ENCODE measurements around the gene CACFD1. TPM values are rescaled to one million over a fixed set of nuclear protein-coding genes. Genes with fewer than 3 reads are reported as not detected.

The CACFD1 gene
- total RNA-seq, 1 donor: 5.4 TPM

GRCh38 chr9:133461975-133462374 is 2.2 kb downstream of the CACFD1 start:
- DNase-seq (ENCODE audit: low read depth in 2 of 3, low spot score in 2 of 3): no peak

GRCh38 chr9:133463234-133463863 is 3.6 kb downstream of the CACFD1 start:
- DNase-seq (ENCODE audit: low read depth in 2 of 3, low spot score in 2 of 3): no peak

DNA sequence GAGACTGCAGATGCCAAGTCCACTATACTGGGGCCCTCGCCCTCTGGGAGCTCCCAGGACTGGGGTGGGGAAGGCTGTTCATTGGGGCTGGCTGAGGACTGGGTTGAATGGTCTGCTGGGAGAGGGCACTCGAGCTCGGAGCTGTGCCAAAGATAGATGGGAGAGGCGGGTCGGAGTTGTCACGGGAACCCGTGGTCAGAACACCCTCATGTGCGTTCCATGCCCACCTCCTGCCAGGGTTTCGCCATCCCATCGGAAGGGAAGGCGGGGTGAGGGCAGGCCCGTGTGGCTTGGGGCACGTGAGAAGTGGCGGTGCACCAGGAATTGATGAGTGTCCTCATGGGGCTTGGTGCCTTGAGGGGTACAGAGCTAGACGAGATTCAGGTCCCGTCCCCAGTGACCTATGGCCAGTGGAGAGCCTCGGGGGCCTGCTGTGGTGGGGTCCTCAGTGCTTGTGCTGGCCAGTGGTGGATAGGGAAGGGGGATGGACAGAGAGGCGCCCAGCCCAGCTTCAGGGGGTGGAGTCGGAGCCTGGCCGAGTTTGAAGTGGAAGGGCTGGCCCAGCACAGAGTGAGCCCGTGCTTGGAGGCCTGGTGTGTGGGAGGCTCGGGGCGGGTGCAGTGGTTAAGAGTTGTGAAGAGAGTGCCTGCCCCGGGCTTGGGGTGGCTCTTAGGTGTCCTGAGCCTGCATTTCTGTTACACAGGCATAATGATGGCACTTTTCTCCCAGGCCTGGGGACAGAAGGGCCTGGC is 4.3 kb downstream of the CACFD1 start:
- DNase-seq (ENCODE audit: low read depth in 2 of 3, low spot score in 2 of 3): no peak

- no peak for DNase-seq (ENCODE audit: low read depth in 2 of 3, low spot score in 2 of 3)
Measured at GRCh38 chr9:133464638-133465037, 4.9 kb downstream of the CACFD1 start.

- no peak for DNase-seq (ENCODE audit: low read depth in 2 of 3, low spot score in 2 of 3)
Measured at GRCh38 chr9:133465984-133466383, 6.2 kb downstream of the CACFD1 start.

- no peak for DNase-seq (ENCODE audit: low read depth in 2 of 3, low spot score in 2 of 3)
Measured at GRCh38 chr9:133467101-133467500, 7.3 kb downstream of the CACFD1 start.

DNA sequence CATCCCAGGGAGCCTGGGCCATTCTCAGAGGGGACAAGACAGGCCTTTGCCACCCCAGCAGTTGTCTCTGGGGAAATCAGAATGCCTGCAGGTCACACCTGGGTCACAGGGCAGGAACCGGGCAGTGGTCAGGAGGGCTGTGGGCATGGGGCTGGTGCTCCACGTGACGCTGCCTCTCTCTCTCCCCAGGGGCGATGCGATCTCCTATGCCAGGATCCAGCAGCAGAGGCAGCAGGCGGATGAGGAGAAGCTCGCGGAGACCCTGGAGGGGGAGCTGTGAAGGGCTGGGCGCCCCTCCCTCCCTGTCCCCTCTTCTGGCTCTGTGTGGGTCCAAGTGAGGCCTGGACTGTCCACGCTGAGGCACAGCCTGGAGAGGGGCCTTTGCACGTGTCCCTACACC is 8.6 kb downstream of the CACFD1 start:
- no peak for DNase-seq (ENCODE audit: low read depth in 2 of 3, low spot score in 2 of 3)

GRCh38 chr9:133468777-133469421 is 9.1 kb downstream of the CACFD1 start:
- DNase-seq (ENCODE audit: low read depth in 2 of 3, low spot score in 2 of 3): no peak

DNA sequence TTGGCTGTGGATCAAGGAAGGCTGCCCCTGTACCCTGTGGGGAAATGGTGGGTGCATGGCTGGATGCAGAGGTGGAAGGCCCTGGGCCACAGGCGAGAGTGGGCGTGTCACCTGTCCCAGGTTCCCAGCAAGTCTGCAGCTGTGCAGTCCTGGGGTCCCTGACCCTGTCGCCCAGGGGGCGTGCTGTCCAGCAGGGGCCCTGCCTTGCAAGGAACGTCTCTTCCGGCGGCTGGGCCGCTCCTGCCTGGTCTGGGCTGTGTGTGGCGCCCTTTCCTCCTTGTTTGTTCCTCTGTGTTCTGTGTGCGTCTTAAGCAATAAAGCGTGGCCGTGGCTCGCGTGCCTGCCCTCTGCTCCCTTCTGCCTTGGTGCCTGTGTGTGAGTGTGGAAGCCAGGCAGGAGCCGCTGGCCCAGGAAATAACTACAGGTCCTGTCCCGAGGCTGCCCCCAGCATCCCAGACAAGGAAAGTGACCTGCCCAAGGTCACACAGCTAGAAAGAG is 10.7 kb downstream of the CACFD1 start:
- DNase-seq (ENCODE audit: low read depth in 2 of 3, low spot score in 2 of 3): no peak

GRCh38 chr9:133470988-133471387 is 11.2 kb downstream of the CACFD1 start:
- no peak for DNase-seq (ENCODE audit: low read depth in 2 of 3, low spot score in 2 of 3)

DNA sequence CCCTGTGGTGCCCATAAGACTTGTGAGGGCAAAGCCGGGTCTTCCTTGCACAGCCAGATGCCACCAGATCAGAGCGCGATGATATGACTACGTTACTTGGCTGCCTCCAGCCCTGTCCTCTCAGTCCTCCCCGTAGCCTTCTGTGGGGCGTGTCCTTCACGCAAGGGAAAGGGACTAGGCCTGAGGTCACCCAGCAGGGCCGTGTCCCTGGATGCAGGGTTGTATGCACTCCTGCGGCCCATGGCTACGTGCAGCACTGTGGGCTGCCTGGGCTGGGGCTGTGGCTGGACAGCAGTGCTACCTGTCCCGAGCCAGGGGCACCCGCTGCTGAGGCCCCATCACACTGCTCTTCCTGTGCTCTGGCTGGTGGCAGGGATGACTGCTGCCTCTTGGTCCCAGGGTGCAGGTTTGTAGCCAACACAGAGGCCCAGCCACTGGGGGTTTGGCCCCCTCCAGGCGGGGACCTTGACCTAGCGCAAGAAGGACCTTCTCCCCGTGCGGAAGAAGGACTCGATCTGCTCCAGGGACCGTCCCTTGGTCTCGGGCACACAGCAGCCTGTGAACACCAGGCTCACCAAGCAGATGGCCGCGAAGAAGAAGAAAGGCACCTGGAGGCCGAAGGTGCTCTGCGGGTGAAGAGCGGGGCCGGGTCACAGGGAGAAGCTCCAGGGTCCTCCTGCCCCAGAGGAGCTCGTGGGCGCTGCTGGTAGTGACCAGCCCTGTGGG is 11.9 kb downstream of the CACFD1 start:
- no peak for DNase-seq (ENCODE audit: low read depth in 2 of 3, low spot score in 2 of 3)

- no peak for DNase-seq (ENCODE audit: low read depth in 2 of 3, low spot score in 2 of 3)
Measured at GRCh38 chr9:133472277-133472645, 12.5 kb downstream of the CACFD1 start.

DNA sequence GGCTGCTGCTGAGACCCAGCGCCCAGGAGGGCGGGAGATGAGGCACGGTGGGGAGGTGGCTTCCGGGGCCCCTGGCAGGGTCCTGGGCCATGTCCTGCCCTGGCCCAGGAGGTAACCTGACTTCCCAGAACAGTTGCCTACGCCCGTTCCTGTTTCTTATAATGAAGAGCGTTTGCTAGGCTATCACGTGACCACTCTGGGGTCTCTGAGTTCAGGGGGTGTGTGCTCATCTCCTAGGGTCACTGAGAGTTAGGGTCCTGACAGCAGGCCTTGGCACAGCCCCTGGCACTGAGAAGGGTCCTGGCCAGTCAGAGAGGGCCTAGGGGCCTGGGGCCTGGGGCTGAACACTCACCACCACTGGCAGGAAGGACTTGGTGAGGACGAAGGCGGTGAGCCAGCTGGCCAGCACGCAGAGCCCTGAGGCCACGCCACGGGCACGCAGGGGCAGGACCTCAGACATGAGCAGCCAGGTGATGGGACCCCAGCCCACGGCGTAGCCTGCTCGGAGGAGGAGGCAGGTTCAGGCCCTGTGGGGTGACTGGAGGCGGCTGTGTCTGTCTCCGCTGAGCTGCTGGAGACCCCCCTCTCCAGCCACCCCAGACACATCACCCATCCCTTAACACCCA is 13.1 kb downstream of the CACFD1 start:
- no peak for DNase-seq (ENCODE audit: low read depth in 2 of 3, low spot score in 2 of 3)

DNA sequence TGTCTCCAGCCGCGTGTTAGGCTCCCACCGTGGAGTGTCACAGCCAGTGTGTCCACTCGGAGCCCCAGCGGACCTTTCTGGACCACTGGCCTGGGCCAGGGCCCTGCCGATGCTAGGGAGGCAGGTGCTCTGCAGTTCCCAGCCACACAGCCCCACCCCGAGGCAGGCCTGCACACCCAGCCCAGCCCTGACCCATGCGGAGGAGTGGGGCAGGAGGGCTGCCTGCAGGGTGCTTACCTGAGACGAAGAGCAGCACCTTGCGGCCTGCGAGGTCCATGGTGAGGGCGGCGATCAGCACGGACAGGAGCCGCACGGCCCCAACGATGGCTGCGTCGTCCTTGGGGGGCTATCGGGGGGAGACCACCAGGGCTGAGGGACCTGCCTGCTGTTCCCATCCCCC is 14.0 kb downstream of the CACFD1 start:
- no peak for DNase-seq (ENCODE audit: low read depth in 2 of 3, low spot score in 2 of 3)

DNA sequence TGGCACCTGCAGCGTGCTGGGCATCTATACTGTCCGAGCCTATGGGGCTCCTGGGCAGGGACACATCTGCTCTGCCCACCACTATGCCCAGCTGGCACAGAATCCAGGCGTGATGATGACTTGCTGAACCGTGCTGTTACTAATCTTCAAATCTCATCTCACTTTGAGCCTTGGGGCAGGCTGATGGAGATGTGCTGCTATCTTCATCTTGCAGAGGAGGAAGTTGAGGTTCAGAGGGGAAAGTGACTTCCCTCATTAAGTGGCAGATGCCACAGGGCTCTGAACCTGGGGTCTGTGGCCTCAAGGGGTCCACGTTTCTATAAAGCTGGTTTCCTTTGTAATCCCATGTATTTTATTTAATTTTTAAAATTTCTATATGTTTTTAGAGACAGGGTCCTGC is 14.4 kb downstream of the CACFD1 start:
- peak in 2 of 3 donors; percentile 91 to 98 for DNase-seq (ENCODE audit: low read depth in 2 of 3, low spot score in 2 of 3)

GRCh38 chr9:133474853-133475252 is 15.1 kb downstream of the CACFD1 start:
- DNase-seq (ENCODE audit: low read depth in 2 of 3, low spot score in 2 of 3): no peak

- DNase-seq (ENCODE audit: low read depth in 2 of 3, low spot score in 2 of 3): no peak
Measured at GRCh38 chr9:133475292-133476012, 15.7 kb downstream of the CACFD1 start.

DNA sequence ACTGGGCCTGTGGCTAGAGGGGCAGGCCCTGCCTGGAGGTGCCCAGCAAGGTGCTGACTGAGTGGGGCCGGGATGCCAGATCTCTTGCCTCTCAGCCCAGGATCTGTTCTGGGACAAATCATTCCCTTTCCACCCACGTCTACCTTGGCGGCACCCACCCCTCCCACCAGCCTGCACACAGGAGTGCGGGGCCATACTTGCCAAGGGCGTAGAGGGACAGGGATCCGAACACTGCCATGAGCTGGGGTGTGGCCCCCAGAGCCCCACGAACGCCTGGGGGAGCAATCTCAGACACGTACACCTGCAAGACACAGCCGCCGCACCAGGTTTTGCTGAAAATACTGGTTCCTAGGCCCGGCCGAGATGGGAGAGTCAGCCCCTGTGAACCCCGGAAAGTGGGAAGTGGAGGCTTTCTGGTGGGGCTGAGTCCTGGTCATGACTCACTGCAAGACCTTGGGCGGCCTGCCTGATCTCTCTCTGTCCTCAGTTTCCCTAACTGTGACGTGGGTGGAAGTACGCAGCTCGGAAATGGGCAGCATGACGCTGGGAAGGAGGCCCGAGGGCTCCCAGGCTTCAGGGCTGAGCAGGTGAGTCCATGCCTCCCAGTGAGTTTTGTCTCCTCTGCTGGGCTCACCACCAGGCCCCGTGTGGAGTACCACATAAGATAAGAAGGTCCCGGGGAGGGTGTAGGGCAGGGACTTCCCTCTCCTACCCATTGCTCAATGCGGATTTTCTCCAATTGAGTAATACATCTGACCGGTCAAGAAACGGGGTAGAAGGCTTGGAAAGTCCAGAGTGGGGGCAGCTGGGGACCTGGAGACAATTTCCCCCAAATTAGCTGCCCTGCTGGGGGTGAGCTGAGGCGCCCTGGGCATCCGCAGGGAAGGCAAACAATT is 16.5 kb downstream of the CACFD1 start:
- DNase-seq (ENCODE audit: low read depth in 2 of 3, low spot score in 2 of 3): no peak

DNA sequence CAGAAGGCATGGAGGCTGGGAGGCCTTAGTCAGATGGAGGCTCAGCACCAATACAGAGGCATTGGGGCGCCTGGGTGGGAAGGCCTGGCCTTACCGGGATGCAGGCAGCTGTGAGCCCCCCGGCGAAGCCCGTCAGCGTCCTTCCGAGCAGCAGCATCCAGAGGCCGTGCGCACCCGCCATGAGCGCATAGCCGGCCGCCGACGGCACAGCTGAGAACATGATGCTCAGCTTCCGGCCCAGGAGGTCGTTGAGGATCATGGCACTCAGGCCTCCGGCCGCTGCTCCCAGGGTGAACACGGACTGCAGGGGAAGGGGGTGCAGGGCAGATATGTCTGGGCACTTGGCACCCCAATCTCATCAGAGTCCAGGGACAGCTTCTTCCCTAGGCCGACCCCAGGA is 17.2 kb downstream of the CACFD1 start:
- DNase-seq (ENCODE audit: low read depth in 2 of 3, low spot score in 2 of 3): no peak

Measured in hematopoietic multipotent progenitor cell (in vitro differentiated cells).